Uterus (tissue), 2 donors: ENCODE measurements around the gene ZNF746.

Experiments
- POLR2A ChIP-seq, 2 donors: fragments of 450-650 bp; IDR thresholded peaks; one replicate each; pipeline ENCODE4 v1.6.1; 2016; ENCODE audit warnings: antibody characterized with exemption in 2 of 2, mild to moderate bottlenecking in 1 of 2, moderate library complexity in 1 of 2
- TF ChIP-seq, protein P1 (sequence below), 4 experiments: fragments of 200-600 bp in 2 of 4; fragments of 450-650 bp in 2 of 4; sonication (generic) in 2 of 4; IDR thresholded peaks; one replicate each; pipeline ENCODE4 v1.5.1; 2016 to 2019; ENCODE audit warnings: antibody characterized with exemption in 4 of 4, mild to moderate bottlenecking in 2 of 4, moderate library complexity in 1 of 4

DNA sequence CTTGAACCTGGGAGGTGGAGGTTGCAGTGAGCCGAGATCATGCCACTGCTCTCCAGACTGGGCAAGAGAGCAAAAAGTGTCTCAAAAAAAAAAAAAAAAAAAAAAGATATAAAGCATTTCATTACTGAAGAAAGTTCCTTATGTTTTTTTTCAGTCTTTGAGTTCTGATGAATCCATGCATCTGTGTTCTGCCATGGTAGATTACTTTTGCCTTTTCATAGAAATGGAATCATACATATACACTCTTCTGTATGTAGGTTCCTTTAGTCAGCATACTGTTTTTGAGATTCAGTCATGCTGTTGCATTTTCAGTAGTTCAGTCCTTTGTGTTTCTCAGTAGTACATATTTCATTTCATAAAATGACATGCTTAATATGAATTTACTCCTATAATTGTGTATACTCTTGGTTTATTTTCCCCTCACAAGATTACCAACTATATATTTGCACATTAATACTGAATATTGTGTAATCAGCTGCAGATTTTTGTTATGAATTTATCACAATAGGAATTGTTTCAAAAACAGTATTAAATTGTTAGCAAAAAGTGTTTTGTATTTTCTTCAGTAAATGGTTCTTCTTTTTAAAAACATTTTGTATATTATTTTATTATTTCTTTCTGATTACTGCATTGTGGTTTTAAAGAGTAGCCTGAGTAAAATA lies 34.0 kb downstream of the ZNF746 start:
- TF ChIP-seq, protein P1, sequence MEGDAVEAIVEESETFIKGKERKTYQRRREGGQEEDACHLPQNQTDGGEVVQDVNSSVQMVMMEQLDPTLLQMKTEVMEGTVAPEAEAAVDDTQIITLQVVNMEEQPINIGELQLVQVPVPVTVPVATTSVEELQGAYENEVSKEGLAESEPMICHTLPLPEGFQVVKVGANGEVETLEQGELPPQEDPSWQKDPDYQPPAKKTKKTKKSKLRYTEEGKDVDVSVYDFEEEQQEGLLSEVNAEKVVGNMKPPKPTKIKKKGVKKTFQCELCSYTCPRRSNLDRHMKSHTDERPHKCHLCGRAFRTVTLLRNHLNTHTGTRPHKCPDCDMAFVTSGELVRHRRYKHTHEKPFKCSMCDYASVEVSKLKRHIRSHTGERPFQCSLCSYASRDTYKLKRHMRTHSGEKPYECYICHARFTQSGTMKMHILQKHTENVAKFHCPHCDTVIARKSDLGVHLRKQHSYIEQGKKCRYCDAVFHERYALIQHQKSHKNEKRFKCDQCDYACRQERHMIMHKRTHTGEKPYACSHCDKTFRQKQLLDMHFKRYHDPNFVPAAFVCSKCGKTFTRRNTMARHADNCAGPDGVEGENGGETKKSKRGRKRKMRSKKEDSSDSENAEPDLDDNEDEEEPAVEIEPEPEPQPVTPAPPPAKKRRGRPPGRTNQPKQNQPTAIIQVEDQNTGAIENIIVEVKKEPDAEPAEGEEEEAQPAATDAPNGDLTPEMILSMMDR (IDR thresholded peaks at IDR 0.05): no peak
- no peak for TF ChIP-seq POLR2A (IDR thresholded peaks at IDR 0.05)
